ENCODE measurements around the gene GJB5. TPM values are rescaled to one million over a fixed set of nuclear protein-coding genes. Genes with fewer than 3 reads are reported as not detected.

GJB5 gene
- total RNA-seq, 3 donors from 2014 or later: not detected

DNA sequence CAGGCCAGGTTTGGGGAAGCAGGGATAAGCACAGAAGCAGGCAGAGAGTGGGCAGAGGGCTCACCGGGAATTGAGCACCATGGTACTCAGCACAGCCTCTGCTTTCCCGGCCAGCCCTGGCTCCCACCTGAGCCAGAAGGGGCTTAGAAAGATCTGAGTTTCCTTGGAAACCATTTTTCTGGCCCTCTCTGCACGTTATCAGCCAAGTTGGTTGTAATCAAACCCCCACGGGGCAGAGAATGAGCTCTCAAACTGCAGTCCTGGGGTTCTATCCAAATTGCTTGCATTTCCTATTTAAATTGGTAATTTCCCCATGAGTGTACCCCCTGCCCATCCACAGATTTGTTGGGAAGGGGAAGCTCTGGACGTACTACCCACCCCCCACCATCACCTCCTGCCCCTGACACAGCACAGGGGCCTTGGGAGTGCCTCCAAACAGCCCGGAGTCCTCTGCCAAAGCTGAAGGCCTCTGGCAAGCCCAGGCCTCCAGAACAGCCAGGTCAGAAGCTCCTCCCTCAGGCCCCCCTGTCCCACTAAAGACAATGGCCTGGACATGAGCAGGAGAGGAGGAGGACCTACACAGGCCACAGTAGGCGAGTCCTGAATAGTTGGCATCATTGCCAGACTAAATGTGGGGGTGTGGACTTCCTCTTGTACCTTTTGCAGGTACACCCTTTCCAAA is 42.7 kb upstream of the GJB5 start:
- no peak for ATAC-seq
- TF ChIP-seq, protein P1, sequence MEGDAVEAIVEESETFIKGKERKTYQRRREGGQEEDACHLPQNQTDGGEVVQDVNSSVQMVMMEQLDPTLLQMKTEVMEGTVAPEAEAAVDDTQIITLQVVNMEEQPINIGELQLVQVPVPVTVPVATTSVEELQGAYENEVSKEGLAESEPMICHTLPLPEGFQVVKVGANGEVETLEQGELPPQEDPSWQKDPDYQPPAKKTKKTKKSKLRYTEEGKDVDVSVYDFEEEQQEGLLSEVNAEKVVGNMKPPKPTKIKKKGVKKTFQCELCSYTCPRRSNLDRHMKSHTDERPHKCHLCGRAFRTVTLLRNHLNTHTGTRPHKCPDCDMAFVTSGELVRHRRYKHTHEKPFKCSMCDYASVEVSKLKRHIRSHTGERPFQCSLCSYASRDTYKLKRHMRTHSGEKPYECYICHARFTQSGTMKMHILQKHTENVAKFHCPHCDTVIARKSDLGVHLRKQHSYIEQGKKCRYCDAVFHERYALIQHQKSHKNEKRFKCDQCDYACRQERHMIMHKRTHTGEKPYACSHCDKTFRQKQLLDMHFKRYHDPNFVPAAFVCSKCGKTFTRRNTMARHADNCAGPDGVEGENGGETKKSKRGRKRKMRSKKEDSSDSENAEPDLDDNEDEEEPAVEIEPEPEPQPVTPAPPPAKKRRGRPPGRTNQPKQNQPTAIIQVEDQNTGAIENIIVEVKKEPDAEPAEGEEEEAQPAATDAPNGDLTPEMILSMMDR (IDR thresholded peaks at IDR 0.05): no peak
- no peak overlapping the region for H3K4me3 ChIP-seq
- intact Hi-C loops (cut with DNase I, micrococcal nuclease): no loop called here
- no peaks in the 10 kb centered on the region for H3K36me3 ChIP-seq (ENCODE audit: low read depth)
- no peak for DNase-seq
- no peaks in the 10 kb centered on the region for H3K4me1 ChIP-seq (ENCODE audit: low read depth)
- H3K9me3 ChIP-seq: no peaks in the 10 kb centered on the region

DNA sequence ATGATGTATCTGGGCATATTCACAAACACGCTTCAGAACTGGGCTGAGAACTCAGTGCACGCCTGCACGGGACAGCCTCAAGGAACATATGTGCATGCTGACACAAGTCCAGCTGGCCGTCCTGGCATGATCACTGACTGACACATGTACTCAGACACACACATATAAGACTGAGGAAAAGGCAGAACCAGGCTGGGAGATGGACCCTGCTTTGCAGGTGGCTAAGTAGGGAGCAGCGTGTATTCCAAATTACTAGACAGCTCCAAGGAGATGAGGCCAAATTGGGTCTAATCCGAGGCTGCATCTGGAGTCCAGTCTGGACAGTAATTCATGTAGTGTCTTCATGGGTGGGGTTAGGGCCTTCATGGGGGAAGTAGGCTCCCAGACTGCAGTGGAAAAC is 41.4 kb upstream of the GJB5 start:
- Histone ChIP-seq H3K4me1 (ENCODE audit: low read depth) (no peaks in the 10 kb centered on the region), H3K4me3 (no peak overlapping the region), H3K36me3 (ENCODE audit: low read depth) (no peaks in the 10 kb centered on the region), H3K9me3 (no peaks in the 10 kb centered on the region)
- TF ChIP-seq, protein P1 (IDR thresholded peaks at IDR 0.05): no peak
- ATAC-seq (no peak), DNase-seq (no peak)
- intact Hi-C loops (cut with DNase I, micrococcal nuclease): no loop called here

DNA sequence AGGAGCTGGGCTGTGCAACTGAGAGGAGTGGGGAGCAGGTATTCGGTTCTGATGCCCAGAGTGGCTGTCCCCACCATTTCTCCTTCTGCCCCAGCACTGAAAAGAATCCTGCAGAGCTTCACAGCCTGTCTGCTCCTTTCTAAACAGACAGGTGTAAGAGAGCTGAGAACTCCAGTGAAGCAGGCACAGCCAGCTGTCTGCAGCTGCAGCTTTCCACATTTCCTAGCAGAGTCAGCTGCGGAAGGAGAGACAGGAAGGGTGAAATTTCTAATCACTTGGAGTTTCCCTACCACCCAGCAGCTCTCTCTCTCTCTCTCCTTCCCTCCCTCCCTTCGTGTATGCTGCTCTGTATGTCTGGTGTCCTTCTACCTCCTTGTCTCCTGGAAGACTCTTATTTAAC is 40.5 kb upstream of the GJB5 start:
- ATAC-seq (no peak), DNase-seq (no peak)
- TF ChIP-seq, protein P1 (IDR thresholded peaks at IDR 0.05): no peak
- Histone ChIP-seq H3K9me3 (no peaks in the 10 kb centered on the region), H3K36me3 (ENCODE audit: low read depth) (no peaks in the 10 kb centered on the region), H3K4me1 (ENCODE audit: low read depth) (no peaks in the 10 kb centered on the region), H3K4me3 (no peak overlapping the region)
- intact Hi-C loops (cut with DNase I, micrococcal nuclease): no loop called here

DNA sequence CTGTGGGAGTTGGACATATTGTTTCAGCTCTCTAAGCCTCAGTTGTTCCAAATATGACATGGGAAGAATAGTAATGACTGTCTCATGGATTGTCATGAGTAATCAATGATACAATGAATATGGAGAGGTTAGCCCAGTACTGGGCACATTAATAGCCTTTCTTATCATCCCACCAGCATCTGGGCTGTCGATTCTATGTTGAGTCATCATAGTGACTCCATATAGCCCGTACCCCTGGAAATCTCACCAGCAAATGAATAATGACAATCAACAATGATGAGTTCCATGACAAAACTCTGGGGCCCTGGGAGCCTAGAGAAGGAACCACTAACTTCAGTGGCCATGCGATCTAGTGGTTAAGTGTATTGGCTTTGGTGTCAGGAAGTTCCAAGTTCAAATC is 39.7 kb upstream of the GJB5 start:
- no peak for ATAC-seq
- no peaks in the 10 kb centered on the region for H3K4me1 ChIP-seq (ENCODE audit: low read depth)
- TF ChIP-seq, protein P1 (IDR thresholded peaks at IDR 0.05): no peak
- no peaks in the 10 kb centered on the region for H3K36me3 ChIP-seq (ENCODE audit: low read depth)
- intact Hi-C loops (cut with DNase I, micrococcal nuclease): no loop called here
- DNase-seq: no peak
- no peaks in the 10 kb centered on the region for H3K9me3 ChIP-seq
- no peak overlapping the region for H3K4me3 ChIP-seq

DNA sequence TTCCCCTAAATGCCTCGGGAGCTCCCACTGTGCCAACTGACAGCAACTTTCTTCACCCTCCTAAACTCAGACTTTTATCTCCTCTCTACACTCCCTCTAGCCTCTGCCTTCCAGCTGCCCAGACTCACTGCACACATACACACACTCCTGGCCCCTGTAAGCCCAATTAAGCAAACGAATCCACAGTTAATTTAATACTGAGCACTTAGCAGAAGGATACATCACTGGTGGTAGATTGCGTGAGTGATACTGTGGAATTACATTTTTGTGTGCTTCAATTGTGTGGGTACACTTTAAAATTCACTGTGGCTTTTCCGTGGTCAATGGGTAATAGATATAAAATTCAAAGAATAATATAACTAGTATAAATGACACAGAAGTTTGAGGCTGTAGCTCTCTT is 33.6 kb upstream of the GJB5 start:
- intact Hi-C loops (cut with DNase I, micrococcal nuclease): no loop called here
- H3K9me3 ChIP-seq: no peaks in the 10 kb centered on the region
- H3K4me3 ChIP-seq: no peak overlapping the region
- DNase-seq (no peak), ATAC-seq (no peak)
- TF ChIP-seq, protein P1 (IDR thresholded peaks at IDR 0.05): no peak
- no peaks in the 10 kb centered on the region for H3K36me3 ChIP-seq (ENCODE audit: low read depth)
- H3K4me1 ChIP-seq (ENCODE audit: low read depth): no peaks in the 10 kb centered on the region
